Endodermal cell (in vitro differentiated cells): ENCODE measurements around the gene CDC42BPG. TPM values are rescaled to one million over a fixed set of nuclear protein-coding genes. Genes with fewer than 3 reads are reported as not detected.

Experiments used
- DNase-seq: peaks from one replicate; pipeline ENCODE4 v3.0.0-alpha.2; 2017
- H3K27ac ChIP-seq: 2 replicates; pipeline ENCODE4 v1.5.1; 2013; ENCODE audit warnings: mild to moderate bottlenecking, low read depth, low read length, moderate library complexity
- H3K27me3 ChIP-seq: 2 replicates; pipeline ENCODE4 v1.6.1; 2013; ENCODE audit warnings: mild to moderate bottlenecking, low read length, moderate library complexity; ENCODE audit not compliant: insufficient read depth, control insufficient read depth, poor library complexity, severe bottlenecking
- H3K36me3 ChIP-seq: 2 replicates; pipeline ENCODE4 v1.7.0; 2013; ENCODE audit warnings: mild to moderate bottlenecking, low read length, moderate library complexity; ENCODE audit not compliant: control insufficient read depth, insufficient read depth
- H3K4me1 ChIP-seq: one replicate; pipeline ENCODE4 v1.7.0; 2013; ENCODE audit warnings: low read length; ENCODE audit not compliant: control insufficient read depth, insufficient read depth
- H3K4me3 ChIP-seq: 2 replicates; pipeline ENCODE4 v1.5.1; 2013; ENCODE audit warnings: mild to moderate bottlenecking, low read length, moderate library complexity
- H3K9ac ChIP-seq: 2 replicates; pipeline ENCODE4 v1.6.1; 2013; ENCODE audit warnings: mild to moderate bottlenecking, low read length, moderate library complexity; ENCODE audit not compliant: poor library complexity, severe bottlenecking; ENCODE audit errors: extremely low read depth
- H3K9me3 ChIP-seq: 2 replicates; pipeline ENCODE4 v1.6.1; 2013; ENCODE audit warnings: mild to moderate bottlenecking, low read length, moderate library complexity; ENCODE audit not compliant: control insufficient read depth
- H3K27ac Mint-ChIP-seq: 2 replicates; pipeline ENCODE4 v1.8.0; 2020; ENCODE audit warnings: mixed read lengths
- H3K27me3 Mint-ChIP-seq: 2 replicates; pipeline ENCODE4 v1.8.0; 2021; ENCODE audit warnings: mild to moderate bottlenecking, mixed read lengths; ENCODE audit not compliant: insufficient read depth
- H3K36me3 Mint-ChIP-seq: 2 replicates; pipeline ENCODE4 v1.8.0; 2020; ENCODE audit warnings: low read depth, mixed read lengths
- H3K4me1 Mint-ChIP-seq: 2 replicates; pipeline ENCODE4 v1.8.0; 2020; ENCODE audit warnings: mixed read lengths
- H3K4me3 Mint-ChIP-seq: 2 replicates; pipeline ENCODE4 v1.8.0; 2020; ENCODE audit warnings: mild to moderate bottlenecking, moderate library complexity, mixed read lengths
- H3K9me3 Mint-ChIP-seq: 2 replicates; pipeline ENCODE4 v1.8.0; 2020; ENCODE audit warnings: mild to moderate bottlenecking, mixed read lengths
- CTCF ChIP-seq: fragments of 200-600 bp; sonication (generic); conservative IDR thresholded peaks from 2 replicates; pipeline ENCODE4 v1.5.0; 2021; ENCODE audit warnings: antibody characterized with exemption, mild to moderate bottlenecking
- WGBS, 2 experiments: methylation state at CpG; one replicate each; pipeline versions ENCODE4 v1.1.5 to v1.1.7; 2013; ENCODE audit warnings: missing lambda C conversion rate in 2 of 2, mixed read lengths in 1 of 2; ENCODE audit not compliant: insufficient coverage in 1 of 2, insufficient read length in 1 of 2; 5-methylcytosine and 5-hydroxymethylcytosine counted together
- total RNA-seq, 2 donors: library from RNA; stranded (reverse); fragmentation: NEBNext Ultra II Directional in 1 of 2; extraction: Animal tissue kit (Norgen Biotek cat#: 25700) in 1 of 2; gene quantifications; 2 replicates in 1 of 2; 3 replicates in 1 of 2; pipeline ENCODE4 v1.2.1, GENCODE V29; 2021

CDC42BPG gene
- total RNA-seq, 2 donors from 2014 or later = 11.1 to 12.6 TPM

GRCh38 chr11:64887757-64888405 is 43.4 kb upstream of the CDC42BPG start:
- Mint-ChIP-seq H3K4me1 (peaks cover 24% of the 10 kb centered on the region), H3K9me3 (no peaks in the 10 kb centered on the region), H3K36me3 (no peaks in the 10 kb centered on the region), H3K27me3 (peaks cover 5% of the 10 kb centered on the region), H3K4me3 (peak overlapping the region; percentile 28), H3K27ac (peak overlapping the region; percentile 56)
- H3K4me1 ChIP-seq = peaks cover 6% of the 10 kb centered on the region
- H3K9me3 ChIP-seq = no peaks in the 10 kb centered on the region
- no peaks in the 10 kb centered on the region for H3K27me3 ChIP-seq
- WGBS, 2 experiments = 31 to 32% methylated on average over 14 to 34 of the region's 34 CpGs
- TF ChIP-seq CTCF = peak; percentile 100
- DNase-seq = peak; percentile 96
- no peak overlapping the region for H3K9ac ChIP-seq
- H3K4me3 ChIP-seq = no peak overlapping the region
- peak overlapping the region; percentile 51 for H3K27ac ChIP-seq
- H3K36me3 ChIP-seq = no peaks in the 10 kb centered on the region

- Histone ChIP-seq H3K4me1 (peaks cover 6% of the 10 kb centered on the region), H3K36me3 (no peaks in the 10 kb centered on the region), H3K27me3 (no peaks in the 10 kb centered on the region), H3K4me3 (no peak overlapping the region), H3K9ac (no peak overlapping the region), H3K27ac (no peak overlapping the region), H3K9me3 (no peaks in the 10 kb centered on the region)
- H3K9me3 Mint-ChIP-seq = no peaks in the 10 kb centered on the region
- H3K27ac Mint-ChIP-seq = no peak overlapping the region
- H3K36me3 Mint-ChIP-seq = no peaks in the 10 kb centered on the region
- H3K4me3 Mint-ChIP-seq = no peak overlapping the region
- 98 to 100% methylated on average over 1 to 7 of the region's 8 CpGs for WGBS, 2 experiments
- TF ChIP-seq CTCF = no peak
- H3K4me1 Mint-ChIP-seq = peaks cover 24% of the 10 kb centered on the region
- DNase-seq = no peak
- peaks cover 5% of the 10 kb centered on the region for H3K27me3 Mint-ChIP-seq
Measured at GRCh38 chr11:64887234-64887756, 42.8 kb upstream of the CDC42BPG start.

GRCh38 chr11:64885367-64886286 is 41.2 kb upstream of the CDC42BPG start:
- Histone ChIP-seq H3K27me3 (no peaks in the 10 kb centered on the region), H3K36me3 (no peaks in the 10 kb centered on the region), H3K9me3 (no peaks in the 10 kb centered on the region), H3K27ac (no peak overlapping the region), H3K4me3 (no peak overlapping the region), H3K4me1 (peaks cover 6% of the 10 kb centered on the region), H3K9ac (no peak overlapping the region)
- Mint-ChIP-seq H3K9me3 (no peaks in the 10 kb centered on the region), H3K36me3 (no peaks in the 10 kb centered on the region), H3K4me1 (peaks cover 21% of the 10 kb centered on the region), H3K4me3 (no peak overlapping the region), H3K27ac (no peak overlapping the region), H3K27me3 (peaks cover 5% of the 10 kb centered on the region)
- no peak for TF ChIP-seq CTCF
- 94 to 96% methylated on average over 12 to 15 of the region's 15 CpGs for WGBS, 2 experiments
- no peak for DNase-seq
